Suppressor macrophage (primary cell): ENCODE results near the gene GNL3.
"Not testable (repeated sequence)": the region's sequence is repeated elsewhere in the genome, so short reads cannot be mapped to it uniquely, and the experiment has no call there.

Source experiments
- DNase-seq, 4 experiments: peaks; one replicate each; pipeline ENCODE4 v3.0.0-alpha.2; 2020 to 2022
- total RNA-seq, 17 experiments: gene quantifications; one replicate each; lab custom pipeline; 2026; ENCODE audit warnings: mixed read lengths in 6 of 17, inconsistent platforms in 3 of 17; lab: John Stamatoyannopoulos, UW

GNL3 gene
- 30.3 to 73.5 (median 39.1) reads per million in 17 experiments for total RNA-seq

- peak; percentile 96 to 98 (median 98) for DNase-seq
Measured at GRCh38 chr3:52685709-52686691, at the start of gene GNL3, which contains the start of gene PBRM1. Gene GNL3, plus strand, starts transcription at chr3:52686032. Its CDS starts 61 bp downstream, at chr3:52686093. Gene PBRM1, minus strand, starts transcription at chr3:52685913.

GRCh38 chr3:52636673-52637072, 49.2 kb upstream of the GNL3 start:
- DNase-seq, result no peak

- DNase-seq, result no peak
Measured at GRCh38 chr3:52645549-52645948, 40.3 kb upstream of the GNL3 start.

GRCh38 chr3:52649461-52650210, 36.2 kb upstream of the GNL3 start:
- no peak for DNase-seq

GRCh38 chr3:52650439-52650838, 35.4 kb upstream of the GNL3 start:
- no peak for DNase-seq

- no peak for DNase-seq
Measured at GRCh38 chr3:52651592-52651991, 34.2 kb upstream of the GNL3 start.

- no peak for DNase-seq
Measured at GRCh38 chr3:52655895-52656294, 29.9 kb upstream of the GNL3 start.

GRCh38 chr3:52660046-52660445, 25.8 kb upstream of the GNL3 start:
- no peak for DNase-seq

GRCh38 chr3:52663098-52663497, 22.7 kb upstream of the GNL3 start:
- no peak for DNase-seq

- peak; percentile 60 to 89 (median 68) for DNase-seq
Measured at GRCh38 chr3:52670621-52671521, 15.0 kb upstream of the GNL3 start.

- DNase-seq, result no peak
Measured at GRCh38 chr3:52671676-52672075, 14.2 kb upstream of the GNL3 start.

GRCh38 chr3:52676201-52676600, 9.6 kb upstream of the GNL3 start:
- not testable (repeated sequence) for DNase-seq

- peak in 2 of 4 experiments; percentile 21 to 26 for DNase-seq
Measured at GRCh38 chr3:52678265-52679198, 7.3 kb upstream of the GNL3 start.

- peak in 2 of 4 experiments; percentile 32 to 44 for DNase-seq
Measured at GRCh38 chr3:52679199-52679538, 6.7 kb upstream of the GNL3 start.

GRCh38 chr3:52679811-52680210, 6.0 kb upstream of the GNL3 start:
- peak in 3 of 4 experiments; percentile 10 to 28 (median 23) for DNase-seq

GRCh38 chr3:52681596-52681995, 4.2 kb upstream of the GNL3 start:
- DNase-seq, result peak; percentile 32 to 73 (median 62)

GRCh38 chr3:52682016-52682415, 3.8 kb upstream of the GNL3 start:
- peak; percentile 69 to 85 (median 80) for DNase-seq

- peak in 1 of 4 experiments; percentile 22 for DNase-seq
Measured at GRCh38 chr3:52683611-52684010, 2.2 kb upstream of the GNL3 start.

GRCh38 chr3:52684184-52684583, 1.6 kb upstream of the GNL3 start:
- no peak for DNase-seq

GRCh38 chr3:52685285-52685708, 535 bp upstream of the GNL3 start:
- peak; percentile 89 to 96 (median 92) for DNase-seq

GRCh38 chr3:52688266-52688665, 2.4 kb downstream of the GNL3 start:
- DNase-seq, result no peak
